GM12801 (cell line): ENCODE results near the gene EGR4.

ENCODE experiments used
- TF ChIP-seq, protein P1 (sequence below): IDR thresholded peaks from one replicate; pipeline ENCODE4 v1.5.1; 2011; ENCODE audit warnings: control low read depth; ENCODE audit not compliant: insufficient read length; ENCODE audit errors: extremely low read depth

The EGR4 gene

DNA sequence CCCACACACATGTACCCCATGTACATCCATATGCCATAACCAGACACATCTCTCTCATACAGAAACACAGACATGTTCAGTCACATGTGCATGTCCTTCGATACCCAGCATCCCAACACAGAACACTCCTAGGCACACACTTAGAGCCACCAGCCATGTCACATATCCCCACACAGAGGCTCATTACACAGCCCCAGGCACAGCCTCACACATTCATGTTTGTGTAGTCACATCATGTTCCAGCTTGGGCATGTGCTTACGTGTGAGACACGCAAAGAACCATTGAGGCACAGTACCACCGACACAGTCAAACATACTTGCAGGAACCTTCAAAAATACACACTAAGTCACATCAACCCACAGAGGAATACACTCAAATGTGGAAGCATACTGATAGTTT is 26.3 kb downstream of the EGR4 start:
- TF ChIP-seq, protein P1, sequence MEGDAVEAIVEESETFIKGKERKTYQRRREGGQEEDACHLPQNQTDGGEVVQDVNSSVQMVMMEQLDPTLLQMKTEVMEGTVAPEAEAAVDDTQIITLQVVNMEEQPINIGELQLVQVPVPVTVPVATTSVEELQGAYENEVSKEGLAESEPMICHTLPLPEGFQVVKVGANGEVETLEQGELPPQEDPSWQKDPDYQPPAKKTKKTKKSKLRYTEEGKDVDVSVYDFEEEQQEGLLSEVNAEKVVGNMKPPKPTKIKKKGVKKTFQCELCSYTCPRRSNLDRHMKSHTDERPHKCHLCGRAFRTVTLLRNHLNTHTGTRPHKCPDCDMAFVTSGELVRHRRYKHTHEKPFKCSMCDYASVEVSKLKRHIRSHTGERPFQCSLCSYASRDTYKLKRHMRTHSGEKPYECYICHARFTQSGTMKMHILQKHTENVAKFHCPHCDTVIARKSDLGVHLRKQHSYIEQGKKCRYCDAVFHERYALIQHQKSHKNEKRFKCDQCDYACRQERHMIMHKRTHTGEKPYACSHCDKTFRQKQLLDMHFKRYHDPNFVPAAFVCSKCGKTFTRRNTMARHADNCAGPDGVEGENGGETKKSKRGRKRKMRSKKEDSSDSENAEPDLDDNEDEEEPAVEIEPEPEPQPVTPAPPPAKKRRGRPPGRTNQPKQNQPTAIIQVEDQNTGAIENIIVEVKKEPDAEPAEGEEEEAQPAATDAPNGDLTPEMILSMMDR = no peak

GRCh38 chr2:73266061-73266901 is 27.1 kb downstream of the EGR4 start:
- TF ChIP-seq, protein P1 = no peak

DNA sequence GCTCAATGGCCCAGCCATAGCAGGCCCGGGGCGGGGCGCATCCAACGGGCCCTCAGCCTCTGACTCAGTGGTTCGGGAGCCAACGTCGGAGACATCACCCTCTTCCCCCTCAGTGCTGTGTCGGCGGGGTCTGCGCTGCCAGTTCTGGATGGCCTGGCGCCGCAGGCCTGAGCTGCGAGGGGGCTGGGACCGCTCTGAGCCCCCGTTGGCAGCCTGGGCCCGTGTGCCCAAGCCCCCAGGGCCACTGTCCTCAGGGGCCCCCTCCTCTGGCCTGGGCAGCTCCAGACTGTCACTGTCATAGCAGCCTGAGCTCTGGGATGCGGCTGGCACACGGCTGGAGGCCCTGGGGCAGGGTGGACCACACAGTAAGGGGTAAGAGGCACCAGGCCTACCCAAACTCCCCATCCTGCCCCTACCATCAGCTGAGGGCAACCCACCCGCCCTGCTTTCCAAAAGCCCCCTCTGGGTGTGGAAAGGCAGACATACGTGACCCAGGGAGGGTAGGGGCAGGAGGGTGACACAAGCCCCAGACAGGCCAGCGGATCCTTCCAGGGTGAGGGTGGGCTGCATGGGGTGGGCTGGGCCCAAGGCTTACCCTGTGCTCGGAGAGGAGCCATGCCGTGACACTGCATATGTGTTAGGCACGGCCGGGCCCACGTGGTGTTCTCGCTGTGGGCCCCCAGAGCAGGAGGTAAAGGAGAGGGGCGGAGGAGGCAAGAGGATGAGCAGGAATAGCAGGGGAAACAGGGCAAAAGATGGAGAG is 27.9 kb downstream of the EGR4 start:
- TF ChIP-seq, protein P1 = no peak

DNA sequence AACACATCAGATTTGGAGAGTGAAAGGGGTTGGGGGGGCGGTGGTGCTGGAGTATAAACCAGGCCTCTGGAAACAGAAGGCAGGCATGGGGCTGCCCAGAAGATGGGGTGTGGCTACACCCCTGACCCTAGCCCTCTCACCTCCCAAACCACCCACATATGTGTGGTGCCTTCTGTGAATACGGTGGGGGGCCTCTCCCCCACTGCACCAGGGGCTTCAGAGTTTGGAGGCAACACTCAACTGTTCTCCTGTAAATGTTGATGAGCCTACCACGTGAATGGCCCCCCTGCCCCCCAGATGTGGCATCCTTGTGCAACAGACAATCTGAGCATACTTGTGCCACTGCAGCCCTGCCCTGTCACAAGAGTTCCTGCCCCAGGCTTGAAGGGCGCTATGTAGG is 28.6 kb downstream of the EGR4 start:
- TF ChIP-seq, protein P1 = no peak

- TF ChIP-seq, protein P1 = no peak
Measured at GRCh38 chr2:73264332-73264606, 29.1 kb downstream of the EGR4 start.

GRCh38 chr2:73263540-73264331 is 29.6 kb downstream of the EGR4 start:
- TF ChIP-seq, protein P1 = no peak

GRCh38 chr2:73262108-73262651 is 31.2 kb downstream of the EGR4 start:
- TF ChIP-seq, protein P1 = no peak
